ENCODE results near the gene EPHA5.

Gene EPHA5

GRCh38 chr4:65589921-65590320 lies 80.4 kb downstream of the EPHA5 start:
- Histone ChIP-seq H4K8ac (ENCODE audit: low read length) (no peak overlapping the region), H3K27me3 (ENCODE audit: control insufficient read depth in 1 of 2, insufficient read depth in 1 of 2, low read length in 2 of 2) (no peaks in the 10 kb centered on the region), H3K14ac (ENCODE audit: low read length in 2 of 2) (no peak overlapping the region), H3K4me2 (ENCODE audit: low read length, poor library complexity, severe bottlenecking) (no peak overlapping the region), H3K9me3 (ENCODE audit: control insufficient read depth, low read length) (no peaks in the 10 kb centered on the region), H3K23ac (ENCODE audit: low read length in 2 of 2) (no peak overlapping the region), H3K79me1 (replicated peaks; ENCODE audit: low read length, poor library complexity, severe bottlenecking) (no peaks in the 10 kb centered on the region), H4K91ac (ENCODE audit: low read length) (no peak overlapping the region), H3K27ac (ENCODE audit: low read length, poor library complexity, severe bottlenecking) (no peak overlapping the region), H3K9ac (ENCODE audit: low read length) (no peak overlapping the region), H2BK120ac (ENCODE audit: low read depth, low read length) (no peak overlapping the region), H2BK12ac (ENCODE audit: low read length in 2 of 2) (no peak overlapping the region), H3K4ac (ENCODE audit: low read depth in 1 of 2, low read length in 2 of 2) (no peak overlapping the region), H3K4me3 (ENCODE audit: insufficient read depth in 1 of 2, low read depth in 1 of 2, low read length in 2 of 2) (no peak overlapping the region), H3K18ac (ENCODE audit: low read depth in 1 of 2, low read length in 2 of 2) (no peak overlapping the region), H2BK5ac (ENCODE audit: low read depth, low read length, poor library complexity, severe bottlenecking) (no peak overlapping the region), H3K36me3 (ENCODE audit: control insufficient read depth in 1 of 2, insufficient read depth in 2 of 2, low read depth in 1 of 2, low read length in 2 of 2) (no peaks in the 10 kb centered on the region), H2BK15ac (ENCODE audit: low read depth, poor library complexity, severe bottlenecking) (no peak overlapping the region), H3K4me1 (ENCODE audit: control insufficient read depth, insufficient read depth, low read depth, low read length) (no peaks in the 10 kb centered on the region), H2AK5ac (ENCODE audit: low read length, severe bottlenecking) (no peak overlapping the region), H2AFZ (ENCODE audit: low read depth, low read length) (no peak overlapping the region)
- 77% methylated on average over 2 of the region's 2 CpGs for WGBS
- DNase-seq = no peak

DNA sequence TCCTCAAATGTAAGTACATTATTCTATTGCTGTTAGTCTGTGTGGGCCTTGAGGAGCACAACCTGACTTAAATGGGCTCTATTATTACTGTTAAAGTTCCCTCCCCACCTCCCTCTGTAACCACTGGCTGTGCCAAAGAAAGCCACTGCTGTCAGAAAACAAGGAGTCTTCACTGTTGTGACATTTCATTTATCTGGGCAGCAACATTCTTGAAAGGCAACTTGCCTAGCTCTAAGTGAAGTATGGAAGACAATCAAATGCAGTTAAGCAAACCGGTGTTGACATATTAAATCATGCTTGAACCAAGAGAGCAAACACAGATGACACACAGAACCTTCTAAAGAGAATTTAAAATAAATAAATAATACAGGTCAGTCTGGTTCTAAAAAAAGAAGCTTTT lies 81.0 kb downstream of the EPHA5 start:
- H4K91ac ChIP-seq (ENCODE audit: low read length) = no peak overlapping the region
- no peak overlapping the region for H2BK120ac ChIP-seq (ENCODE audit: low read depth, low read length)
- no peak overlapping the region for H3K9ac ChIP-seq (ENCODE audit: low read length)
- no peaks in the 10 kb centered on the region for H3K9me3 ChIP-seq (ENCODE audit: control insufficient read depth, low read length)
- H2BK5ac ChIP-seq (ENCODE audit: low read depth, low read length, poor library complexity, severe bottlenecking) = no peak overlapping the region
- 60% methylated on average over 1 of the region's 1 CpG for WGBS
- no peak overlapping the region for H2AFZ ChIP-seq (ENCODE audit: low read depth, low read length)
- H3K14ac ChIP-seq (ENCODE audit: low read length in 2 of 2) = no peak overlapping the region
- no peak overlapping the region for H2BK15ac ChIP-seq (ENCODE audit: low read depth, poor library complexity, severe bottlenecking)
- H3K36me3 ChIP-seq (ENCODE audit: control insufficient read depth in 1 of 2, insufficient read depth in 2 of 2, low read depth in 1 of 2, low read length in 2 of 2) = no peaks in the 10 kb centered on the region
- no peak overlapping the region for H3K4me2 ChIP-seq (ENCODE audit: low read length, poor library complexity, severe bottlenecking)
- no peaks in the 10 kb centered on the region for H3K79me1 ChIP-seq (replicated peaks; ENCODE audit: low read length, poor library complexity, severe bottlenecking)
- H3K27ac ChIP-seq (ENCODE audit: low read length, poor library complexity, severe bottlenecking) = no peak overlapping the region
- H3K18ac ChIP-seq (ENCODE audit: low read depth in 1 of 2, low read length in 2 of 2) = no peak overlapping the region
- H3K27me3 ChIP-seq (ENCODE audit: control insufficient read depth in 1 of 2, insufficient read depth in 1 of 2, low read length in 2 of 2) = no peaks in the 10 kb centered on the region
- H3K4me3 ChIP-seq (ENCODE audit: insufficient read depth in 1 of 2, low read depth in 1 of 2, low read length in 2 of 2) = no peak overlapping the region
- H4K8ac ChIP-seq (ENCODE audit: low read length) = no peak overlapping the region
- H2AK5ac ChIP-seq (ENCODE audit: low read length, severe bottlenecking) = no peak overlapping the region
- no peak overlapping the region for H2BK12ac ChIP-seq (ENCODE audit: low read length in 2 of 2)
- H3K23ac ChIP-seq (ENCODE audit: low read length in 2 of 2) = no peak overlapping the region
- no peak for DNase-seq
- H3K4ac ChIP-seq (ENCODE audit: low read depth in 1 of 2, low read length in 2 of 2) = no peak overlapping the region
- no peaks in the 10 kb centered on the region for H3K4me1 ChIP-seq (ENCODE audit: control insufficient read depth, insufficient read depth, low read depth, low read length)

- H4K8ac ChIP-seq (ENCODE audit: low read length) = no peak overlapping the region
- H3K36me3 ChIP-seq (ENCODE audit: control insufficient read depth in 1 of 2, insufficient read depth in 2 of 2, low read depth in 1 of 2, low read length in 2 of 2) = no peaks in the 10 kb centered on the region
- H2BK120ac ChIP-seq (ENCODE audit: low read depth, low read length) = no peak overlapping the region
- no peaks in the 10 kb centered on the region for H3K27me3 ChIP-seq (ENCODE audit: control insufficient read depth in 1 of 2, insufficient read depth in 1 of 2, low read length in 2 of 2)
- H3K18ac ChIP-seq (ENCODE audit: low read depth in 1 of 2, low read length in 2 of 2) = no peak overlapping the region
- no peak overlapping the region for H2AK5ac ChIP-seq (ENCODE audit: low read length, severe bottlenecking)
- H4K91ac ChIP-seq (ENCODE audit: low read length) = no peak overlapping the region
- no peak overlapping the region for H2AFZ ChIP-seq (ENCODE audit: low read depth, low read length)
- DNase-seq = peak; percentile 14
- no peak overlapping the region for H2BK5ac ChIP-seq (ENCODE audit: low read depth, low read length, poor library complexity, severe bottlenecking)
- no peak overlapping the region for H3K4me2 ChIP-seq (ENCODE audit: low read length, poor library complexity, severe bottlenecking)
- no peak overlapping the region for H3K4ac ChIP-seq (ENCODE audit: low read depth in 1 of 2, low read length in 2 of 2)
- no peak overlapping the region for H2BK12ac ChIP-seq (ENCODE audit: low read length in 2 of 2)
- H3K9ac ChIP-seq (ENCODE audit: low read length) = no peak overlapping the region
- H3K79me1 ChIP-seq (replicated peaks; ENCODE audit: low read length, poor library complexity, severe bottlenecking) = no peaks in the 10 kb centered on the region
- H3K27ac ChIP-seq (ENCODE audit: low read length, poor library complexity, severe bottlenecking) = no peak overlapping the region
- no peak overlapping the region for H3K4me3 ChIP-seq (ENCODE audit: insufficient read depth in 1 of 2, low read depth in 1 of 2, low read length in 2 of 2)
- no peaks in the 10 kb centered on the region for H3K4me1 ChIP-seq (ENCODE audit: control insufficient read depth, insufficient read depth, low read depth, low read length)
- no peak overlapping the region for H3K23ac ChIP-seq (ENCODE audit: low read length in 2 of 2)
- 100% methylated on average over 1 of the region's 1 CpG for WGBS
- no peak overlapping the region for H3K14ac ChIP-seq (ENCODE audit: low read length in 2 of 2)
- no peak overlapping the region for H2BK15ac ChIP-seq (ENCODE audit: low read depth, poor library complexity, severe bottlenecking)
- H3K9me3 ChIP-seq (ENCODE audit: control insufficient read depth, low read length) = no peaks in the 10 kb centered on the region
These were observed 89.7 kb downstream of the EPHA5 start for GRCh38 chr4:65580551-65580950.

- no peak overlapping the region for H2BK12ac ChIP-seq (ENCODE audit: low read length in 2 of 2)
- H3K4me3 ChIP-seq (ENCODE audit: insufficient read depth in 1 of 2, low read depth in 1 of 2, low read length in 2 of 2) = no peak overlapping the region
- no peaks in the 10 kb centered on the region for H3K9me3 ChIP-seq (ENCODE audit: control insufficient read depth, low read length)
- no peaks in the 10 kb centered on the region for H3K36me3 ChIP-seq (ENCODE audit: control insufficient read depth in 1 of 2, insufficient read depth in 2 of 2, low read depth in 1 of 2, low read length in 2 of 2)
- H3K9ac ChIP-seq (ENCODE audit: low read length) = no peak overlapping the region
- H2AK5ac ChIP-seq (ENCODE audit: low read length, severe bottlenecking) = no peak overlapping the region
- H2BK15ac ChIP-seq (ENCODE audit: low read depth, poor library complexity, severe bottlenecking) = no peak overlapping the region
- H3K4ac ChIP-seq (ENCODE audit: low read depth in 1 of 2, low read length in 2 of 2) = no peak overlapping the region
- H3K27me3 ChIP-seq (ENCODE audit: control insufficient read depth in 1 of 2, insufficient read depth in 1 of 2, low read length in 2 of 2) = no peaks in the 10 kb centered on the region
- no peak overlapping the region for H3K14ac ChIP-seq (ENCODE audit: low read length in 2 of 2)
- no peak for DNase-seq
- no peak overlapping the region for H3K18ac ChIP-seq (ENCODE audit: low read depth in 1 of 2, low read length in 2 of 2)
- H4K91ac ChIP-seq (ENCODE audit: low read length) = no peak overlapping the region
- 64% methylated on average over 1 of the region's 2 CpGs for WGBS
- no peaks in the 10 kb centered on the region for H3K4me1 ChIP-seq (ENCODE audit: control insufficient read depth, insufficient read depth, low read depth, low read length)
- no peak overlapping the region for H2AFZ ChIP-seq (ENCODE audit: low read depth, low read length)
- H3K79me1 ChIP-seq (replicated peaks; ENCODE audit: low read length, poor library complexity, severe bottlenecking) = no peaks in the 10 kb centered on the region
- no peak overlapping the region for H2BK5ac ChIP-seq (ENCODE audit: low read depth, low read length, poor library complexity, severe bottlenecking)
- no peak overlapping the region for H4K8ac ChIP-seq (ENCODE audit: low read length)
- no peak overlapping the region for H3K27ac ChIP-seq (ENCODE audit: low read length, poor library complexity, severe bottlenecking)
- H2BK120ac ChIP-seq (ENCODE audit: low read depth, low read length) = no peak overlapping the region
- no peak overlapping the region for H3K4me2 ChIP-seq (ENCODE audit: low read length, poor library complexity, severe bottlenecking)
- no peak overlapping the region for H3K23ac ChIP-seq (ENCODE audit: low read length in 2 of 2)
These were observed 103.8 kb downstream of the EPHA5 start for GRCh38 chr4:65566473-65566872.

Measured in mesenchymal stem cell (in vitro differentiated cells and primary cell).